ENCODE results near the gene EDAR. TPM values are rescaled to one million over a fixed set of nuclear protein-coding genes. Genes with fewer than 3 reads are reported as not detected.

EDAR gene
- total RNA-seq, 1 experiment from 2014 or later: not detected

GRCh38 chr2:108920686-108921085 lies 68.3 kb downstream of the EDAR start:
- DNase-seq (ENCODE audit: low read depth): no peak
- in situ Hi-C loops (cut with HindIII; ENCODE audit: low pct_unique_long_range_greater_than_20kb, low sequenced_read_pairs): no loop called here

GRCh38 chr2:108919571-108920373 lies 69.2 kb downstream of the EDAR start:
- DNase-seq (ENCODE audit: low read depth): no peak
- in situ Hi-C loops (cut with HindIII; ENCODE audit: low pct_unique_long_range_greater_than_20kb, low sequenced_read_pairs): no loop called here

- DNase-seq (ENCODE audit: low read depth): no peak
- in situ Hi-C loops (cut with HindIII; ENCODE audit: low pct_unique_long_range_greater_than_20kb, low sequenced_read_pairs): no loop called here
These were observed 70.1 kb downstream of the EDAR start for GRCh38 chr2:108918941-108919341.

GRCh38 chr2:108918156-108918874 lies 70.7 kb downstream of the EDAR start:
- in situ Hi-C loops (cut with HindIII; ENCODE audit: low pct_unique_long_range_greater_than_20kb, low sequenced_read_pairs): no loop called here
- DNase-seq (ENCODE audit: low read depth): no peak

GRCh38 chr2:108917526-108917925 lies 71.5 kb downstream of the EDAR start:
- in situ Hi-C loops (cut with HindIII; ENCODE audit: low pct_unique_long_range_greater_than_20kb, low sequenced_read_pairs): no loop called here
- no peak for DNase-seq (ENCODE audit: low read depth)

GRCh38 chr2:108916796-108917421 lies 72.1 kb downstream of the EDAR start:
- in situ Hi-C loops (cut with HindIII; ENCODE audit: low pct_unique_long_range_greater_than_20kb, low sequenced_read_pairs): no loop called here
- no peak for DNase-seq (ENCODE audit: low read depth)

- in situ Hi-C loops (cut with HindIII; ENCODE audit: low pct_unique_long_range_greater_than_20kb, low sequenced_read_pairs): no loop called here
- DNase-seq (ENCODE audit: low read depth): no peak
These were observed 72.8 kb downstream of the EDAR start for GRCh38 chr2:108916122-108916795.

- in situ Hi-C loops (cut with HindIII; ENCODE audit: low pct_unique_long_range_greater_than_20kb, low sequenced_read_pairs): no loop called here
- DNase-seq (ENCODE audit: low read depth): no peak
These were observed 76.5 kb downstream of the EDAR start for GRCh38 chr2:108912629-108912902.

GRCh38 chr2:108911807-108912628 lies 77.0 kb downstream of the EDAR start:
- DNase-seq (ENCODE audit: low read depth): no peak
- in situ Hi-C loops (cut with HindIII; ENCODE audit: low pct_unique_long_range_greater_than_20kb, low sequenced_read_pairs): no loop called here

- in situ Hi-C loops (cut with HindIII; ENCODE audit: low pct_unique_long_range_greater_than_20kb, low sequenced_read_pairs): no loop called here
- no peak for DNase-seq (ENCODE audit: low read depth)
These were observed 77.6 kb downstream of the EDAR start for GRCh38 chr2:108911401-108911800.

- in situ Hi-C loops (cut with HindIII; ENCODE audit: low pct_unique_long_range_greater_than_20kb, low sequenced_read_pairs): no loop called here
- no peak for DNase-seq (ENCODE audit: low read depth)
These were observed 78.3 kb downstream of the EDAR start for GRCh38 chr2:108910541-108911396.

GRCh38 chr2:108910011-108910431 lies 79.0 kb downstream of the EDAR start:
- DNase-seq (ENCODE audit: low read depth): no peak
- in situ Hi-C loops (cut with HindIII; ENCODE audit: low pct_unique_long_range_greater_than_20kb, low sequenced_read_pairs): no loop called here

- no peak for DNase-seq (ENCODE audit: low read depth)
- in situ Hi-C loops (cut with HindIII; ENCODE audit: low pct_unique_long_range_greater_than_20kb, low sequenced_read_pairs): no loop called here
These were observed 79.7 kb downstream of the EDAR start for GRCh38 chr2:108909275-108909823.

GRCh38 chr2:108908713-108909070 lies 80.3 kb downstream of the EDAR start:
- DNase-seq (ENCODE audit: low read depth): no peak
- in situ Hi-C loops (cut with HindIII; ENCODE audit: low pct_unique_long_range_greater_than_20kb, low sequenced_read_pairs): no loop called here

- in situ Hi-C loops (cut with HindIII; ENCODE audit: low pct_unique_long_range_greater_than_20kb, low sequenced_read_pairs): no loop called here
- no peak for DNase-seq (ENCODE audit: low read depth)
These were observed 81.0 kb downstream of the EDAR start for GRCh38 chr2:108907822-108908712.

- in situ Hi-C loops (cut with HindIII; ENCODE audit: low pct_unique_long_range_greater_than_20kb, low sequenced_read_pairs): no loop called here
- no peak for DNase-seq (ENCODE audit: low read depth)
These were observed 82.5 kb downstream of the EDAR start for GRCh38 chr2:108906403-108907077.

All from Caki2 (cell line).